NCI-H146 treated with DMSO at 0.1 percent for 48 hours (cell line): ENCODE results near the gene TNFRSF18.

Experiments
- DNase-seq: peaks from one replicate; lab custom pipeline; 2025; ENCODE audit not compliant: unreplicated experiment; lab: John Stamatoyannopoulos, UW

TNFRSF18 gene

DNA sequence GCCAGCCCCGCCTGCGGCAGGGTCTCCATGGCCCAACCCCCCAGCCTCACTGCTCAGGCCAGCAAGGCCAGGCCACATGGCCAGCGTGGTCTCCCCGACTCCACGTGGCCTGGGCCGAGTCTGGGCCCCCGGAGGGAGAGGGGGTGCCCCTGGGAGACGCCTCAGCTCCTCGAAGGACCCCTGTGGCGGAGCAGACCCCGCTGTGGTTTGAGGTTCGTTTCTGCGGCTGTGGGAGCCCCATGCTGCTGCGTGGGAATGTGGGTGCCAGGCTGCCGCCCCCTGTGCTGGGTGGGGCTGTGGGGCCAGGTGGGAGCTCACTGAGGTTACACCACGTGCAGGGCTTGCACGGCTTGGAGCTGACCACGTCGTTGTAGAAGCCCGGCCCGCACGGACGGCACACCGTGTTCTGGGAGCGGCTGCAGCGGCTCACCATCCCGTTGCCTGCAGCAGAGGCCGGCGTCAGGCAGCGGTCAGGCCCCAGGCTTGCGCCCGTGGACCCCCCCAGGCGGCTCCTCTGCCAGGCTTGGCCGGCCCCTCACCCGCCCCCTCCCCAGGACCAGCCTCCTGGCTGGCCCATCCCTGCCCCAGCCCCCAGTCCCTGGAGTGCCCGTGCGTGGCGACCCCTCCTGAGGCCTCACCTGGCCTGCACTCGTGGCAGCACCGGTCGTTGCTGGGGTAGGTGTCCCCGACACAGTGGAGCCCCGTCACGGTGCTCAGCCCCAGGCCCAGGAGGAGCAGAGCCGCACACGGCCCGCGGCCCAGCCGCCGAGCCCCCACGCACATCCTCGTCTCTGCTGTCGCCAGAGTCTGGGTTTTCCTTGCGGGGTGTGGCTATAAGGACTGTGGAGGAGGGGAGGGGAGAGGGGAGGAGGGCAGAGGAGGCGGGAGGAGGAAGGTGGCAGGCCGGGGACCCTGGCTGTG lies 7.2 kb upstream of the TNFRSF18 start, which contains the start of gene TNFRSF4:
TSS of gene TNFRSF4 (minus strand) at position 809 of the 921 bp plus-strand sequence. CDS start at position 783, 26 bp downstream.
- DNase-seq = no peak

DNA sequence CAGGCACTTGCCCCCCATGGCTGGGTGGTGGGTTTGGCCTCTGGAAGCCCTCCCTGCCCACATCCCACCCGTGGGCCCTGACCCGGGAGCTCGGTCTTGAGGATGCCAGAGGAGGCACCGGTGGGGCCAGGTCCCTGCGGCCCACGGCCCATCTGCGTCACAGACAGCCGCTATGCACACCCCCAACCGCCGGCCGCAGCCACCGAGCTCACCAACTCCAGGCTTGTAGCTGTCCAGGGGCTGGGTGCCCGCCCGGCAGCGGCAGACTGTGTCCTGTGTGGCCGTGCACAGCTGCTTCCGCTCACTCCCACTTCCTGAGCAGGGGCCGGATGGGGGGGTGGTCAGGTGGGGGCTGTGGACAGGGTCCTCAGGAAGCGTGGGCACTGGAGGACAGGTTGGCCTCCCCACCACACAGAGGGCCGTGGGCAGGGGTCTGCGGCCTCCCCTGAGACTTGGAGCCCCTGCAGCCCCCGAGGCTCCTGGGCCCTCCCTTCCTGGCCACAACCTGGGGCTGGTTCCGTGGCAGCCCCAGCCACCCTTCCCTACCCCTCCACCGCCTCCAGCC lies 6.5 kb upstream of the TNFRSF18 start:
- DNase-seq = no peak

DNA sequence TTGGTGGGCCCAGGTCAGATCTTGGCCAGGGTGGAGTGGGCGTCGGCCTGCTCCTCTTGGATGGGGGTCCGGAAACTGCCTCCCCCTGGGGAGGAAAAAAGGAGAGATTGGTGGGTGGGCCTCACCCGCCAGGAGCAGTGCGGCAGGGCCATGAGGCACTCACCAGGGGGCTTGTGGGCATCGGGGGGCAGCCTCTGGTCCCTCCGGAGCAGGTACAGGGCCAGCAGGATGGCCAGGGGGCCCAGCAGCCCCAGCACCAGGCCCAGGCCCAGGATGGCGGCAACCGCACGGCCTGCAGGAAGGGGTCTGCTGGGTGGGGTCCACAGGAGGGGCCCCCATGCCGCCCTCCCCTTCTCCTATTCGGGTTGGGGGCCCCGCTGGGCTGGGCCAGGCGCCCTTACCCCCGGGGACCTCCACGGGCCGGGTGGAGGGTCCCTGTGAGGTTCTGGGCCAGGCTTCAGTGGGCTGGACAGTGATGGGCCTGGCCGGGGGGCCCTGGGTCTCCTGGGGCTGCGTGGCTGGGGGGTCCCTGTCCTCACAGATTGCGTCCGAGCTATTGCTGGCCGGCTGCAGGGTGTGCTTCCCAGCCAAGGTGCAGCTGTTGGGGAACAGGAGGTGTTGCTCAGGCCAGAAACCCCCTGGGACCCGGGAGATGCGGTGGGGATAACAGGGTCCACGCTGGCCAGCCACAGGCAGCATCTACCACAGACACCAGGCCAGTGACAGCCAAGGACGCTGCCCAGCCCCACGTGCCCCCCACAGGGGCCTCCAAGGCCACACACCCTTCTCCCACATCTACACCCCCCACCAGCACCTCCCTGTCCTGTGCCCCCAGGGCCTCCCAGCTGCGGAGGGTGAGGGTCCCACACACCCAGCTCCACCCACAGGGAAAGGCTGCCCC lies 5.4 kb upstream of the TNFRSF18 start:
- DNase-seq = no peak

DNA sequence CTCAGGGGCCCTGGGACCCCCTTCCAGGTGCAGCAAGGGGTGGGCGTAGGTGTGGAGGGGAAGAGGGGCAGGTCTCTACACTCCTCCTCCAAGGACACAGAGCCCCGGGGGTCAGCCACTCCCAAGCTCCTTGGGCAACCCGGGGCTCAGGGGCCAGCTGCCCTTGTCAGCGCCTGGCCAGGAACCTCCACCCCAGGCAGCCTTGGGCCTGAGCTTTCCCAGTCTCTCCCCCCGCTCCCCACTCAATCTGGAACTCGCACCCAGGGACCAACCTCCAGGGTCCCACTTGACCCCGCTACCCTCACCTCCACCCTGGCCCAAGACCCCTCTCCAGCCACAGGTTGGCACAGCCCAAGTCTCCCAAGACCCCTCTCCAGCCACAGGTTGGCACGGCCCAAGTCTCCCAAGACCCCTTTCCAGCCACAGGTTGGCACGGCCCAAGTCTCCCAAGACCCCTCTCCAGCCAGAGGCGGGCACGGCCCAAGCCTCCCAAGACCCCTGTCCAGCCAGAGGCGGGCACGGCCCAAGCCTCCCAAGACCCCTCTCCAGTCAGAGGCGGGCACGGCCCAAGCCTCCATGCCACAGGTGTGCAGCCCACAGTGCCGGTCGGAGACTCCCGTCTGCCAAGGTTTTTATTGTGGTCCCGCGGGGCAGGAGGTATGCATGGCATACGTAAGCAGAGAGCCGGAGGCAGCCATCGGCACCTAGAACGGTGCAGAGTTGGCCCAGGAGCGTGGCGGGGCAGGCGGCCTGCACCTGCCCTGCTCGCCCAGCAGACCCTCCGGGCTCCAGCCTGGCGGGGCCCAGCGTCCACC lies 4.5 kb upstream of the TNFRSF18 start:
- no peak for DNase-seq

DNA sequence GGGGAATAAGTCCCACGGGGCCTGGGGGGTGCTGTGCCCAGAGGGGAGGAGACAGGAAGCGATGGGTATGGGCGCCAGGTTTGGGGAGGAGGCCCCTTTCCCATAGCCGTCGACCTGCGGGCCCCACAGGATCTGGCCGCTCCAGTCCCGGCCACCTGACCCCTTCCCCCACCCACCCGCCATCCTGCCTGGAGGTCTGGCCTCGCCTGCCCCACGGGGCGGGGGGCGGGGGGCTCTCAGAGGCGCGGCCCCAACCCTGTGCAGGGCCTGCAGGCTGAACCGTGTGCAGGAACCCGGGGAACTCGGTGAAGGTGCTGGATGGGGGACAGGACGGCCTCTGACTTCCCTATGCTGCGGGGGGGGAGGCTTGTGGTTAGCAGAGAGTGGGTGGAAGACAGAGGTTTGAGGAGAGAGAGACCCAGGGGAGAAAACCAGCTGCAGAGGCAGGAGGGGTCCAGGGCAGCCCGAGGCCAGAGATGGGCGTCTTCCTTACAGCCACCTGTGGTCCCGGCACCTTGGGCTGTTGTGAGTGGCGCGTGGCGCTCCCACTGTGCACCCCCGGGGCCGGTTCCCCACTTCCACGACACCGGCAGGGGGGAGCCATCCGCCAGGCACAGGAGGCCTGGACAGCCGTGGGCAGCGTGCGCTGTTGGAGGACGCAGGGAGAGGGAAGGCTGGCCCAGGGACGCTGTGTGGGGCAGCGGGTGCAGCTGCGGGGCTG lies 2.5 kb upstream of the TNFRSF18 start:
- no peak for DNase-seq

DNA sequence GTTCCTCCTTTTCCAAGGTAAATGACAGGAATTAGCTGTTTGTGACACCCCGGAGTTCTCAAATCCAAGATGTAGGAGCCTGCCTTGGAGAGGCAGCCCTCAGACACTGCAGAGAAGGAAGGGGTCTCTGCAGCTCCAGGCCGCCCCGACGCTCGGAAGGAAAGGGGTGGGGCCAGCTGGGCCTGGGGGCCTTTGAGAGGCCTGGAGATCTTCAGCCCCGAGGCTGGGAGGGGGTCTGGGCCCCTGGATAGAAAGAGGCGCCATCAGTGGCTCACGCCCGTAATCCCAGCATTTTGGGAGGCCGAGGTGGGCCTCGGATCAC lies 1.1 kb upstream of the TNFRSF18 start:
- no peak for DNase-seq

DNA sequence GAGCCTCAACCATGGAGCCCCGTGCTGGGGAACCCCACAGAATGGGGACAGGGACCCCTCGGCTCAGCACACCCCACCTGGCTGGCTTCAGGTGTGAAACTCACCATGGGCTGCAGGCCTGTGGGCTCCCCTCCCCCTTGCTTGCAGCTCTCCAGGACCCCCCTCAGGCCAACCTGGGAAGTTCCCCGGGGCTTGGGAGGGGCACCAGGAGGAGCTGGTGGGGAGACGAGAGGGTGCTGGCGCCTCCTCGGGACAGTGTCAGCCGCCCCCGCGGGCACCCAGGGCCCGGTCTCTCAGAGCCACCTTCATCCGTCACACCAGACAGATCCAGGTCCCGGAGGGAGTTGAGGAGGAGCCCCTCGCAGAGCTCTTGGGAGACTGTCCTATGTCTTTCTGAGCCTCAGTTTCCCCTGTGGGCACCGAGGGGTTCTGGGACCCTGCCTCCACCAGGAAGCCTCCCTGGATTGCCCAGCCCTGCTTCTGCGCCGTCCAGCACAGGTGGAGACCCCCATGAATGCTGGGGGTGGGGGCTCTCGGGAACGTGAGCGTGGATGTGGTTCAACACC lies 657 bp upstream of the TNFRSF18 start:
- DNase-seq = no peak

DNA sequence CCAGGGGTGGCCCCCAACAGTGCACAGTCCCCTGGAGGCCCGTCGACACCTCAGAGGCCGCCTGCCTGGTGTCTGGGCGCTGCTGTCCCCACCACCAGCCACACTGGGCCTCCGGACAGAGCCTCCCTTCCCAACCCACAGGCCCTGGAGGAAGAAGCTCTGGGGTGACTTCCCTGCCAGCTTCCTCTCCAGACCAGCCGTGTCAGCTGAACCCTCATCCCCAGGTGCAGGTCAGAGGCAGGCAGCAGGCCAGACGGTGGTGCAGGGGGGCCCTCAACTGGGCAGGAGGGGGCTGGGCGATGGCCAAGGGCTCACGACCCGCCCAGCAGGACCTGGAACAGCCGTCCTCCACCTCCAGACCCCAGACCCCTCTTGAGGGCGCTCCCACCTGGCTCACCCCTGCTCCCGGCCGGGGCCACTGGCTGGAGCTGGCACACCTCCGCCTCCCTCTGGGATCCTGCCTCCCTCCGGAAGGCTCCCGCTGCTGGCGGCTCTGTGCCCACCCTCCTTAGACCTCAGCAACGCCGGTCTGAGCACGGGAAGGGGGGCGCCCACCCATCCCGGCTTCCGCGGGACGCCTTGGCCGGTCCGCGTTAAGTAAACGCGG lies 520 bp downstream of the TNFRSF18 start:
- DNase-seq = no peak

DNA sequence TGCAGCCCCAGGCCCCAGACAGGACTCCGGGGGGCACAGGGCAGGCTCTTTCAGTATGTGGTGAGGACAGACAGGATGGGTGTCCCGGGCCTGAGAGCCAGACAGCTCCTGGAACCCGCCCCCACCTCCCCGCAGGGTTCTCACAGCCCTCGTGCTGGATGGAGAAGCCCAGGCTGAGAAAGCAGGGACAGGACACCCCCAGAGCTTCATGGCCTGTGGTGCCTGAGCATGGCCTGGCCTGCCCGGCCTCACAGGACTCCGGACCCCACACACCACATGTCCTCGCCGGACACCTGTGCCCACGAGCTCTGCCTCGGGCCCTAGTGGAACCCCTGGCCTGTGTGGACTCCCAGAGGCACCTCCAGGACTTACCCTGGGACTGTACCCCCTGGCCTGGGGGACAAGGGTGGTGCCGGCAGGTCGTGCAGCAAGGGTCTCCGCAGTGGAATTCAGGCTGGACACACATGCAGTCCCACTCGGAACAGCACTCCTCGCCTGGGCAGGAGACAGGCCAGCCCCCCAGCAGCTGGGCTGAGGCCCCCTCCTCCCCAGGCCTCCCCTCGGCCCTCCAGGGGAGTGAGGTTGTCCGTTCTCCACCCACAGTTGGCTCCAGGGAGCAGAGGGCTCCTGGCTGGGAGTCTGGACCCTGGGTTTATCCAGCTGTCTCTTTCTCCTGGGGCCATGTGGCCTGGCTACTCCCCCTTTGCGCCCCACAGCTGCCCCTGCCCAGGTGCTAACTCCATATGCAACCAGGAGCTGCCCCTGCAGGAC lies 1.2 kb downstream of the TNFRSF18 start:
- no peak for DNase-seq

DNA sequence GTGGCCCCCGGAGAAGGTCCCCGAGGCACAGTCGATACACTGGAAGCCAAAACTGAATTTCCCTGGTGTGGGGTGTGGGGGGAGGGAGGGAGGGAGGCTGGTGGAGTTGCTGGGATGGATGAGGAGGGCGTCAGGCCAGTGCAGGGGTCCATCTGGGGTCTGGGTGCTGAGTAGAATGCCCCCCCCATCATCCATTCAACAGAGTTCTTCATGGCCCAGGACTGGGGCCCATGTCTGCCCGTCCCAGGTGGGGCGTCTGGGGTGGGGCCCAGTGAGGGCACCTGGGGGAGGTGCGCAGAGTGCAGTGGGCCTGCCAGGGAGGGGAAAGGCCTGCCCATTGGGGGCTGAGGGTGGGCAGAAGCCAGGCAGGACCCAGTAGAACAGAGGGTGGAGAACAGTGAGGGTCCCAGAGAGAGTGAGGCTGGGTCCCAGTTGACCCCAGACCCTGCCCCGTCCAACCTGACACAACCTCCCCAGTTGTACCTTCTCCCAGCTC lies 1.9 kb downstream of the TNFRSF18 start:
- DNase-seq = no peak

DNA sequence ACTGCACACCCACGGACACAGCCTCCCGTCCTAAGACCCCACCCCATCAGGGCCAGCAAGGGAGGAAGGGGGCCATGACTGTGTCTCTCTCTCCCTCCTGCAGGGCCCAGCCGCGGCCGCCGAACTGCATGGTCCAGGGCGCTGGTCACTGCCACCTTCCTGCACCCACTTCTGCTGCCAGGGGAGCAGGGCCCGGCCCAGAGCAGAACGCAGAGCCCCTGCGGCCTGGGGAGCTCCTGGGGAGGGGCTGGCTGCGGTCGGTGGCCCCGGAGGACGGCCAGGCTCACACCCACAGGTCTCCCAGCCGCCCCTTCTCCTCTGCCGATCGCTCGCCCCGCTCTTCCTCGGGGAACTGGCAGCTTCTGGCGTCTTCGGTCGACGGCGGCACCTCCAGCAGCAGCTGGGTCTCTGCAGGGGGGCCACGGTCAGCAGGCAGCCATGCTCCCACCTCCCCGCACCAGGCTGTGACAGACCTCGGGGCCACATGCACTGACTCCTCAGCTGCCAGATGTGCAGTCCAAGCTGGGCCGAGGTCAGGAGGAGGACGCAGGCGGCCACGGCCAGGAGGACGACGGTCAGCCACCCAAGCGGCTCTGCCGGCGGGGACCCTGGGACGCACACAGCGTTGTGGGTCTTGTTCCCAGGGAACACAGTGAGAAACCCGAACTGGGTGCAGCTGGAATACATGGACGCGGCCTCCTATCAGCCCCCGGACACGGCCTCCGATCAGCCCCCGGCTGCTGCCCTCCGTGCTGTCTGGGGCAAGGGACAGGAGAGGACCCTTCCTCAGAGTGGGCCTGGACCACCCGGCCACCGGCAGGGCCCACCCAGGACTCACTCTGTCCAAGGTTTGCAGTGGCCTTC lies 2.6 kb downstream of the TNFRSF18 start:
- DNase-seq = no peak

DNA sequence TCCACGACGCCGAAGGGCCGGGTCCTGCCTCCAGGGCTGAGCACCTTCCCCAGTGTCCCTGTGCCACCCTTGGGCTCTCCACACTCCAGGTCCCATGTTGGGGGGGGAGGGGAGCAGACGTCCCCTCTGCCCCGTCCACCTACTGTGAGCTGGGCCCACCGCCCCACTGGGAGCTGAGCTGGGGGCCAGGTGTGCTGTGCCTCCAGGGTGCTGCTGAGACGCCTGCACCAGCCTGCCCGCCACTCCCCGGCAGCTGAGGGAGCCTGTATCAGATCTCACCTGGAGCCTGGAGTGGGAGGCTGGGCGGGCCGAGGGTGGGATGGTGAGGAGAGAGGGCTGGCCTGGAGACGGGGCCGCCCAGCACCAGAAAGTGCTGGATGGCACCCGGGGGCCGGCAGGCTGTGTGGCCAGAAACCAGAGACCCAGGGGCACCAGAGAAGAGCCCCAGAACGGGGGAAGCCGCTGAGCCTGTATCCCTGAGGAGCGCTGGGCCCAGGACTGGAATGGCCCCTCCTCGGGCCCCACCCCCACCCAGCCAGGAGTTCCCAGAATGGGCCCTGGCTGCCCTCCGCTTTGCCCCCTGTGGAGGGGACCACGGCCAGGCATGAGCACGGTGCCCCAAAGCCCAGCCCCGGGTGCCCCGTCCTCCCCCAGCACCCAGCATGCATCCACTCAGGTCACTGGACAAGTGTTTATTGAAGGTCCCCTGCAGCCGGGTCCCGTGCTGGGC lies 3.4 kb downstream of the TNFRSF18 start:
- DNase-seq = no peak

DNA sequence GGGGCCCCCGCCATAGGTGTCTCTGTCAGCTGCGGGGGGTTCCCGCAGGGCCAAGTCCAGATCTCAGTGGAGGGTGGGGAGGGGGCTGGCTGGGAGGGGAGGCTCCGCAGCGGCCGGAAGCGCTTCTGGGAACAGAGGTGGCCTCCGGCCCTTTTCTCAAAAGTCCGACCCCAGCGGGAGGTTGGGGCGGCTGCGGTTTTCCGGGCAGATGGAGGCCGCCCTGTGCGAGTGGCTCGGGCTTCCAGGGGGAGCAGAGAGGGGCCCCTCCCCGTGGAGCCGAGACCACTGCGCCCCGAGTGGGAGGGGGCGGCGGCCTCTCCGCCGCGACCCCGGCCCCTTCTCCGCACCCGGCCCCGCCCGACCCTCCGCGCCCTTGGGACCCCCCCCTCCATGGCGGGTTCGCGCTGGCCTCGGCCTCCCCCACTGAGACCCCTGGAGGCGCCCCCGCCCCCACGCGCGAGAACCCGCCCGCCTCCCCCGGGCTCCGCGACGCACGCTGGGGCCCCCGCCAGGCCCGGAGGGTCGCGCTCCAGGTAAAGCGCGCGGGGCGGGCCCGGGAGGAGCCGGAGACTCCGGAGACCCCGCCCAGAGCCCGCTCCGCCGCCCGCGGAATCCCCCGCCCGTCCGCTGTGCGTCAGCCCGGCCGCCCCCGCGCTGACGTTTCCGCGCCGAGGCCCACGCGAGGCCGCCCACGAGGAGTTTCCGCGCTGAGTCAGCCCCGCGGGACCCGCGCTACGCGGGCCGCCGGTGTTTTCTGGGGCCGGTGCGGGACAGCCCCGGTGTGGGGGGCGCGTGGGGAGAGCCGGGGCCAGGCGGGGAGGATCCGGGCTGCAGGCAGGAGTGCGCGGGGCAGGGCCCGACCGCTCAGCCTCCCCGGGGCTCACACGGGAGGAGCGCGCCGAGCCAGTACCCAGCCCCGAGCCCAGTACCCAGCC lies 5.2 kb downstream of the TNFRSF18 start:
- DNase-seq = no peak

DNA sequence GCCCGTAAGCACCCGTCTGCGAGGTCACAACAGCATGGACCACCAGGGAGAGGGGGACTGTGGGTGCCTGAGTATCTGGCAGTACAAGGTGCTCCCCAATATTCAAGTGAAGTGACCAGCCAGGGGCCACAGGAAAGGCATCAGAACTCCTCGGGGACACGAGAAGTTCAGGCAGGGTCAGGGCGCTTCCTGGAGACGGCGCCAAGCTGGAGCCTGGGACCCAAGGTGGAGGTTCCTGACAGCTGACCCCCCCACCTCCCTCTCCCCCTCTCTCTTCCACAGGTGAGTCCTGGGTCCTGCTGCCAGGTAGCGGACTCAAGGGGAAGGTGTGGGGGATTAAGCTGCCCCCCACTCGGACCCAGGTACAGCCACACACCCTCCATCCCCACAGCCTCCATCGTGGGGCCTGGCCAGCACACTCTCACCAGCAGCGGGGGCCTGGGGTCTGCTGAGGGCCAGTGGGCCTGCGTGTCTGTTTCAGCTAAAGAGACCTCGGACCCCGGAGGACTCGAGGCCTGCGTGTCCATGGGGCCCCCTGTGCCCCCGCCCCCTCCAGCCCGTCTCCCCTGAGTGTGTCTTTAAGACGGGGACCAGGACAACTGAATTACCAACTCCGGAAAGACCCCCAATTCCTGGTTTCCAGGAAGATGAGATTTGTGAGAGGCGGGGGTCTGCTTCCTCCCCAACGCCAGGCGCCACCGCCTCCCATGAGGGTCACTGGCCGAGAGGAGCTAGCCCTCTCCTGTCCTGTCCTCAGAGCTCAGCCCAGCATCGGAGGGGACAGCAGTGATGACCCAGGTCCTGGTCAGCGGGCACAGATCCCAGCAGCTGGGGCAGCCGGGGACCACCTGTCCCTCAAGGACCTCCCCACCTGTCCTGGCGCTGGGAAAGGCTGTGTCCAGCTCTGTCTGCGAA lies 6.2 kb downstream of the TNFRSF18 start:
- DNase-seq = no peak
